Erythroblast (primary cell): ENCODE results near the gene ERMARD.

Experiments used
- DNase-seq, 2 experiments: peaks; one replicate each; lab custom pipeline; 2025; lab: John Stamatoyannopoulos, UW
- GATA1 ChIP-seq: IDR thresholded peaks from 2 replicates; pipeline ENCODE4 v1.6.1; 2011; ENCODE audit warnings: low read depth, mild to moderate bottlenecking, control low read depth, low read length, moderate library complexity
- POLR2A ChIP-seq: IDR thresholded peaks from 2 replicates; pipeline ENCODE4 v1.6.1; 2011; ENCODE audit warnings: mild to moderate bottlenecking, low read length

ERMARD gene

GRCh38 chr6:169751242-169752073, at the start of gene ERMARD, which contains the start of gene DYNLT2:
Gene ERMARD (plus strand): TSS chr6:169751622. CDS start chr6:169751658, 36 bp downstream.
Gene DYNLT2 (minus strand): TSS chr6:169751572. CDS start chr6:169751458, 114 bp downstream.
- TF ChIP-seq POLR2A (peak; percentile 98), GATA1 (no peak)
- DNase-seq = peak; percentile 96 to 97

- TF ChIP-seq GATA1 (no peak), POLR2A (peak; percentile 93)
- peak; percentile 97 for DNase-seq
These were observed 49.2 kb upstream of the ERMARD start, which contains the start of the genes C6orf120 and WDR27 for GRCh38 chr6:169701954-169702839. Gene C6orf120 (plus strand): TSS chr6:169702126. CDS start chr6:169702460, 334 bp downstream. Gene WDR27 (minus strand): TSS chr6:169702029. CDS start chr6:169689005, 13,024 bp downstream.

GRCh38 chr6:169702840-169703246, 48.6 kb upstream of the ERMARD start:
- no peak for DNase-seq
- TF ChIP-seq POLR2A (no peak), GATA1 (no peak)

- DNase-seq = peak in 1 of 2 experiments; percentile 32
- TF ChIP-seq GATA1 (no peak), POLR2A (no peak)
These were observed 43.6 kb upstream of the ERMARD start for GRCh38 chr6:169707772-169708171.

GRCh38 chr6:169709293-169709692, 42.1 kb upstream of the ERMARD start:
- TF ChIP-seq POLR2A = no peak
- TF ChIP-seq GATA1 = no peak
- DNase-seq = no peak

- no peak for TF ChIP-seq POLR2A
- TF ChIP-seq GATA1 = no peak
- DNase-seq = no peak
These were observed 41.4 kb upstream of the ERMARD start for GRCh38 chr6:169710009-169710408.

- TF ChIP-seq POLR2A (no peak), GATA1 (no peak)
- DNase-seq = no peak
These were observed 37.2 kb upstream of the ERMARD start for GRCh38 chr6:169714178-169714577.

GRCh38 chr6:169714595-169714994, 36.8 kb upstream of the ERMARD start:
- no peak for TF ChIP-seq GATA1
- no peak for TF ChIP-seq POLR2A
- no peak for DNase-seq

GRCh38 chr6:169719117-169719516, 32.3 kb upstream of the ERMARD start:
- TF ChIP-seq POLR2A (no peak), GATA1 (no peak)
- DNase-seq = no peak

GRCh38 chr6:169720207-169720855, 31.1 kb upstream of the ERMARD start:
- TF ChIP-seq POLR2A (no peak), GATA1 (no peak)
- no peak for DNase-seq

GRCh38 chr6:169722362-169723199, 28.8 kb upstream of the ERMARD start:
- TF ChIP-seq GATA1 = no peak
- TF ChIP-seq POLR2A = no peak
- DNase-seq = peak; percentile 63 to 74

GRCh38 chr6:169723200-169723909, 28.1 kb upstream of the ERMARD start:
- TF ChIP-seq POLR2A (peak; percentile 54), GATA1 (no peak)
- DNase-seq = peak; percentile 89 to 92
